Measurements from ENCODE around the gene TES.
"Not testable (repeated sequence)": the region's sequence is repeated elsewhere in the genome, so short reads cannot be mapped to it uniquely, and the experiment has no call there.

The TES gene

DNA sequence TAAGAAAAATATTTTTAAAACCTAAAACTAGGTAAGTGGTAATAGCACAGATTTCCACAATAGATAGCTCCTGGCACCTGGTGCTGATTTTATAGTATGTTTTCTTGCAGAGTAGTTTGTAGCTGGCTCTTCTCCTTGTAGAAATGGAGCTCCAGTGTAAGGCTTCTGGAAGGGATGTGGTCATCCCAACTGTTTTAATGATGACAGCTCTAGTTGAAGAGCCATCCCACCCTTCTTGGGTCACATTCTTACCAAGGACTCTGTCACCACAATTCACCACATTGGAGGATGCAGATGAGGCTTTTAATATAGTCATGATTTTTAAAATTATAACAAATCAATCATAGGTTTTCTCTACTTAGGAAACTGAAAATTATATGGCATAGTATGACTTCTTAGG is 31.0 kb downstream of the TES start:
- DNase-seq (ENCODE audit: low spot score), result no peak

DNA sequence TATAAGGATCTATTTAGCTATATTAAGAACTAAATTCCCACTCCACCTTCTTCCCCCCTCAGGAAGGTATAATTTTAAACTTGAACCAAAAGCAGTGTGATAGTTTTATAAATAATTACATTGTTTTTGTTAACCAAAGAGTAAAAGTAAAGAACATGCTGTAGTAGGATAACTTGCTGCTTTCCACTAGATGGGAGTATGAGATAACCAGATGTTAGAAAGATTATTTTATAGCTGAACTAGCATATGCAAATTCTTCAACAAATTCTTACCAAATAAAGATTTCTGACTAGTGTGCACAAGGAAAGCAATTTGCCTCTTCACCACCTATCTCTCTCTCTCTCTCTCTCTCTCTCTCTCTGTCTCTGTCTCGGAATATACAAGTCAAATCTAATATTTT is 31.8 kb downstream of the TES start:
- H3K4me3 ChIP-seq, result no peak overlapping the region
- DNase-seq (ENCODE audit: low spot score), result no peak
- no peak overlapping the region for H3K27ac ChIP-seq
- TF ChIP-seq CTCF (IDR thresholded peaks at IDR 0.05), result no peak

More for the DNA sequence above, 31.0 kb downstream of the TES start:
- Histone ChIP-seq H3K4me3 (no peak overlapping the region), H3K27ac (no peak overlapping the region)
- no peak for TF ChIP-seq CTCF (IDR thresholded peaks at IDR 0.05)

DNA sequence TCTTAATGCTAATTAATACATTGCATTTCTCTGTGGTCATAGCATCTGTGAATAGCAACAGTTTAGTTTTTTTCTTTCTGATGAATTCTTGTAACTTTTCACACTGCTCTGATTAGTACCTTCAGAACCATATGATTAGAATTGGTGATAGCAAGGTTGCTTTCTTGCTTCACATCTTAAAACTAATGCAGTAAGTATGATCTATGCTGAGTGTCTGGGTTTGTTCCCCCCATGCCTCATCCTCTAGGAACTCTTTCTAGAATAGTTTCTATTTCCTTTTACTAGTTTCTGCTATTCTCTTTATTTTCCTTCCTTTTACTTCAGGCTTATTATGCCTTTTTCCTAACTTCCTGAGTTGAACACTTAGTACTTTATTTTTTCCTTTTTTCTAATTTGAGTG is 32.4 kb downstream of the TES start:
- Histone ChIP-seq H3K27ac (no peak overlapping the region), H3K4me3 (no peak overlapping the region)
- no peak for TF ChIP-seq CTCF (IDR thresholded peaks at IDR 0.05)
- no peak for DNase-seq (ENCODE audit: low spot score)

DNA sequence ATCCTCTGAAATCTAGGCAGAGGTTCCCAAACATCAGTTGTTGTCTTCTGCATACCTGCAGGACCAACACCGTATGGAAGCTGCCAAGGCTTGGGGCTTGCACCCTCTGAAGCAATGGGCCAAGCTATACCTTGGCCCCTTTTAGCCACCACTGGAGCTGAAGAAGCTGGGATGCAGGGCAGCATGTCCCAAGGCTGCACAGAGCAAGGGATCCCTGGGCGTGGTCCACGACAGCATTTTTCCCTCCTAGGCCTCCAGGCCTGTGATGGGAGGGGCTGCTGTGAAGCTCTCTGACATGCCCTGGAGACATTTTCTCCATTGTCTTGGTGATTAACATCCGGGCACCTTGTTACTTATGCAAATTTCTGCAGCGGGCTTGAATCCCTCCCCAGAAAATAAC is 34.5 kb downstream of the TES start:
- H3K4me3 ChIP-seq; DNase-seq (ENCODE audit: low spot score); H3K27ac ChIP-seq: not testable (repeated sequence)

- DNase-seq (ENCODE audit: low spot score), result no peak
- no peak for TF ChIP-seq CTCF (IDR thresholded peaks at IDR 0.05)
- H3K4me3 ChIP-seq, result no peak overlapping the region
- H3K27ac ChIP-seq, result no peak overlapping the region
These were observed 36.0 kb downstream of the TES start for GRCh38 chr7:116246357-116246756.

- no peak for DNase-seq (ENCODE audit: low spot score)
- Histone ChIP-seq H3K4me3 (no peak overlapping the region), H3K27ac (no peak overlapping the region)
- no peak for TF ChIP-seq CTCF (IDR thresholded peaks at IDR 0.05)
These were observed 39.7 kb downstream of the TES start for GRCh38 chr7:116249969-116250553.

DNA sequence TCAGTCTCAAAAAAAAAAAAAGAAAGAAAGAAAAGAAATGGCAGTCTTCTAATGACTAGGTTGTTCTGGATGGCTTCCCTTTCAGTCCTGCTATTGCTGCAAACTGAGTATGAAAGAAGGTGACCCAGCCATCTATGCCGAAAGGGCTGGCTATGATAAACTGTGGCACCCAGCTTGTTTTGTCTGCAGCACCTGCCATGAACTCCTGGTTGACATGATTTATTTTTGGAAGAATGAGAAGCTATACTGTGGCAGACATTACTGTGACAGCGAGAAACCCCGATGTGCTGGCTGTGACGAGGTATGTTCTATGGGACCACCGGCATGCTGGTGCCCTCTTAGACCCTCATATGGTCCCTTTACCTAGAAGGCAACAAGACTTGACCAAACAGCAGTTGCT is 41.3 kb downstream of the TES start:
- Histone ChIP-seq H3K27ac (no peak overlapping the region), H3K4me3 (no peak overlapping the region)
- no peak for DNase-seq (ENCODE audit: low spot score)
- TF ChIP-seq CTCF (IDR thresholded peaks at IDR 0.05), result no peak

DNA sequence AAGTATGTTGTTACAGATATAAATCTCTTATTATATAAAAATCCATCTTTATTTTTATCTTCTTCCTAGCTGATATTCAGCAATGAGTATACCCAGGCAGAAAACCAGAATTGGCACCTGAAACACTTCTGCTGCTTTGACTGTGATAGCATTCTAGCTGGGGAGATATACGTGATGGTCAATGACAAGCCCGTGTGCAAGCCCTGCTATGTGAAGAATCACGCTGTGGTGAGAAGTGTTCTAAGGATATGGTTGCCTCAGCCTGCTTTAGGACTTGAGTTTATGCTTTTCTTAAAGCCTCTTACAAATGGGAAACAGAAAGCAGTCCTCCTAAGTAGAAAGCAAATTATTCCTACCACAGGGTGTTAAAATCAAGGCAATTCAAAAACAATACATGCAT is 41.9 kb downstream of the TES start:
- DNase-seq (ENCODE audit: low spot score), result no peak
- no peak for TF ChIP-seq CTCF (IDR thresholded peaks at IDR 0.05)
- no peak overlapping the region for H3K27ac ChIP-seq
- H3K4me3 ChIP-seq, result no peak overlapping the region
